GM18517 (cell line): ENCODE data around the gene CFAP46.
"Not testable (repeated sequence)": the region's sequence is repeated elsewhere in the genome, so short reads cannot be mapped to it uniquely, and the experiment has no call there.

Experiments used
- ATAC-seq: cut with Tn5 transposase; IDR thresholded peaks from one replicate; pipeline ENCODE4 v1.9.1; 2021; ENCODE audit warnings: mild to moderate bottlenecking, moderate library complexity; ENCODE audit not compliant: unreplicated experiment

The CFAP46 gene

GRCh38 chr10:132783165-132783939, 159.0 kb downstream of the CFAP46 start:
- ATAC-seq, result no peak

- ATAC-seq, result no peak
These were observed 160.8 kb downstream of the CFAP46 start for GRCh38 chr10:132781556-132781955.

DNA sequence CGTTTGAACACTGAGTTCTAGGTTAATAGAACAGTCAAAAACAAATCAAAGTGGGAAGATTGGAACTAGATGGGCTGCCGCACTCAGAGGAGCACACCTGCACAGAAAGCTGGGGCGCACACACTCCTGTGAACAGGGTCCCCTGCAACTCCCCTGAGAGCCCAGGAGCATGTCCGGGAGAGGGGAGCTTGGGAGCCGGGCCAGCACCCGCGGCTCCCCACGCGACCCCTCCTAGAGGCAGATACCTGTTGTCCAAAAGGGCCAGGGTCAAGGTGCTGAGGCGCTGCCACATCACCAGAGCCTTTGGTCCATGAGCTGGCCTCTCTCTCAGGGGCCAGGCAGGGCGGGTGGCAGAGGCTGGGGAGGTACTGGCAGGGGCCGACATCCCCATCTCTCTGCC, 162.0 kb downstream of the CFAP46 start:
- ATAC-seq, result no peak

DNA sequence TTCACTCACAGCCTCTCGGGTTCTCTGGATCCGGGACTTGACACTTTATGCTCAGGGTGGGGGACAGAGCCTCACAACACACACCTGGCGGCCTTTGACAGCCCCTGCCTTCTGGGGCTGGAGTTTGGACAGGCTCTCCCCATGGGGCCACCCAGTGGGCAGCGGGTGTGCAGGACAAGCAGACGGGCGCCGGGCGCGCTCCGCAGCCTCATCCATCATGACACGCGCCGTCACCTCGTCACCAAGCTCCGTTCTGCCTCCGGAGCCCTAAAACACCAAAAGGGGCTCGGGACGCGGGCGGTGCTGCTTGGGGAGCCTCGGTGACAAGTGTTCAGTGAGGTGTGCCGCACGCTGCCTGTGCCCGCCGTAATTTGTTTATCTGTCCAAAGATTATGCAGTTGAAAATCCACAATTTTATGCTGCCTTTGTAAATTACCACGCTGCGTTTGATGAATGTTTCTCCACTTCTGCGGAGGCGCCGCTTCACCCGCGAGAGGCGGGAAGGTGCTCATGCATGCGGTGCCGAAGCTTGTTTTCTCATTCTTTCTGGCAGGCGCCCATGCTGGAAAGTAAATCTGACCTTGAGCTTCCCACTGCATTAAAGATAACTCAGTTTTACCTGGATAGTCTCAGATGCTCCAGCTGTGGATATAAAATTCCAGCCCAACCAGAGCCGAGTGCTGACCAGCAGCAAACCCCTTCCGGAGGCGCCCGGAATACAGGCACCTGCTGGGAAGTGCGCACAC, 162.6 kb downstream of the CFAP46 start:
- ATAC-seq, result no peak

- ATAC-seq, result no peak
These were observed 164.9 kb downstream of the CFAP46 start for GRCh38 chr10:132777441-132777840.

GRCh38 chr10:132776821-132777220, 165.5 kb downstream of the CFAP46 start:
- ATAC-seq, result no peak

DNA sequence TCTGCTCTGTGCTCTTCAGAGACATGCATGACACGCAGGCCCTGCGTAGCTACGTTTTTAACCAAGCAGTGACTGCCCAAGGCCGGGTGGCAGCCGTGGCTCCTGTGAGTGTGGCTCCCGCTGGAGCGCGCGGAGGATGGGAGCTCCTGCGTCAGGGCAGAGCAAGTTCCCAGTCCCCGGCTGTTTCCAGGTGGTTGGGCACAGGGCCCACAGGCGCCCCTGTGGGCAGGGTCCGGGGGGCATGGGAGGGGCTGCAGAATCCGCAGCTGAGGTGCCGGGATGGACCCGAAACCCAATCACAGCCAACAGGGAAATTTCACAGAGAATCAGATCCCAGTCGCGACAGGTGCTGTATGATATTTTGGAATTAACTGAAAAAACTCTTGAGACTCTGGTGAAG, 166.2 kb downstream of the CFAP46 start:
- no peak for ATAC-seq

DNA sequence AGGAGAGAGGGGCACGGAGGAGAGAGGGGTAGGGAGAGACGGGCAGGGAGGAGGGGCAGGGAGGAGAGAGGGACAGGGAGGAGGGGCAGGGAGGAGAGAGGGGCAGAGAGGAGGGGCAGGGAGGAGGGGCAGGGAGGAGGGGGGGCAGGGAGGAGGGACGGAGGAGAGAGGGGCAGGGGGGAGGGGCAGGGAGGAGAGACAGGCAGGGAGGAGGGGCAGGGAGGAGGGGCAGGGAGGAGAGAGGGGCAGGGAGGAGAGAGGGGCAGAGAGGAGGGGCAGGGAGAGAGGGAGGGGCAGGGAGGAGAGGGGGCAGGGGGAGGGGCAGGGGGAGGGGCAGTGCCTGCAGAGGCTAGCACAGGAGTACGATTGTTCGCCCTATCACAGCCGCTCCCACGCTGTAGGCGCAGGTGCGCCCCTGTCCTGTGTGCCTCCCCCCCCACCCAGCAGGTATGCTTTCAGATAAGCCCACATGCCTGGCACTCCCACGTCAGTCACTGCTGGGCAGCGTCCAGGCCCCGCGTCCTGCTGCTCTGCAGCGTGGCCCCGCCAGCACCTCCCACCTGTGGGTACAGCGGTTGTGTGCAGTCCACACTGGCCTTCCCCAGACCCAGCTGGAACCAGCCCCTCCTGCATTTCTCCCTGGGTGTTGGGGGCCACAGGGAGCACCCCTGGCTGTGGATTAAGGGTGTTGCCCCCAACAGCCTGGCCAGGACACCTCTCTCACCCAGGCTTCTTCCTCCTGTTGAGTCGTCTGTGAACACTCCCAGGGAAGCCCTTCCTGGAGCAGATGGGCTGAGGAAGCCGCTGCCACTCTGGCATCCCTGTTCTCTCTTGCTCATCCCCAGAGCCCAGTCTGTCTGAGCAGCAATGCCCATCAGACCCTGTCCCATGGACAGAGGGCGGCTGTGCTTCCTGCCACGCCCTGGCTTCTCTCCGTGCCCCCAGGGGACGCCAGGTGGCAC, 167.2 kb downstream of the CFAP46 start:
- no peak for ATAC-seq

DNA sequence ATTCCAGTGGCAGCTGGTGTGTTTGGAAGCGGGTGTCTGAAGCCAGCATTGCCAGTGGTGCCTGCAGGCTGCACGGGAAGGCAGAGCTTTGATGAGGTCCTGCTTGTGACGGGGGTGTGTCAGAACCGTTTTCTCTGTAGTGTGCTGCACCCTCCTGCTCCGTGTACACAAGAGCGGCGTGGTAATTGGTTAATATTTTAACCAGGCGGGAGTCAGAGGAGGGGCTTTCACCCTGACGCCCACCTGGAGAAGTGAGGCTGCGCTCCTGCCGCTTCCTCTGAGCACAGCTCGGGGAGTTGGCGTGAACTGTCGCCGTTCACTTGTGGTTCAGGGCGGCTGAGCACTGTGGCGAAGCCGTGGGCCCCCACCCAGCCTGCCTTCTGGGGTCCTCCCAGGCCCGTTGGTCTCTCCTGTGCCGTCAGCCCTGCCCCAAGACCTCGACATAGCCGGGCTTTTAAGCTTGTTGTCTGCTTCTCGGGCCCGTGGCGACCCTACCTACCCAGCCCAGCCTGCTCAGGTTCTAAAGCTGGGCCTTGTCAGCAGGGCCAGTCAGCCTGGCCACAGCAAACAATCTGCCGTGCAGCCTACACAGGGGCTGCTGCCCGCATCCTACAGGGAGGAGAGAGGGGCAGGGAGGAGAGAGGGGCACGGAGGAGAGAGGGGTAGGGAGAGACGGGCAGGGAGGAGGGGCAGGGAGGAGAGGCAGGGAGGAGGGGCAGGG, 168.0 kb downstream of the CFAP46 start:
- no peak for ATAC-seq

DNA sequence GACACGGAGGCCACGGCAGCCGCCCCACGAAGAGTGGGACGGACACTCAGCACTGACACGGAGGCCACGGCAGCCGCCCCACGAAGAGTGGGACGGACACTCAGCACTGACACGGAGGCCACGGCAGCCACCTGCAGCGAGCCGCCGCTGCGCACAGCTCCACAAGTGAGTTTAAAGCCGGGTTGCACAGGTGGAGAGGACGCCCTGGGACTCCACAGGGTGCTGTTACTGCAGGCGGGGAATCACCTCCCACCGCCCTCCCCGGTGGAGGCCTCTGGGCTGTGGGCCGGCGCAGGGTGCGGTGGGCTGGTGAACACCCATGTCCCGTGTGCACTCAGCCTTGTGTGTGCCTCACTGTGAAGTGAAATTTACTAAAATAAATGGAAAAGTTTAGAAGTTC, 169.6 kb downstream of the CFAP46 start:
- not testable (repeated sequence) for ATAC-seq

DNA sequence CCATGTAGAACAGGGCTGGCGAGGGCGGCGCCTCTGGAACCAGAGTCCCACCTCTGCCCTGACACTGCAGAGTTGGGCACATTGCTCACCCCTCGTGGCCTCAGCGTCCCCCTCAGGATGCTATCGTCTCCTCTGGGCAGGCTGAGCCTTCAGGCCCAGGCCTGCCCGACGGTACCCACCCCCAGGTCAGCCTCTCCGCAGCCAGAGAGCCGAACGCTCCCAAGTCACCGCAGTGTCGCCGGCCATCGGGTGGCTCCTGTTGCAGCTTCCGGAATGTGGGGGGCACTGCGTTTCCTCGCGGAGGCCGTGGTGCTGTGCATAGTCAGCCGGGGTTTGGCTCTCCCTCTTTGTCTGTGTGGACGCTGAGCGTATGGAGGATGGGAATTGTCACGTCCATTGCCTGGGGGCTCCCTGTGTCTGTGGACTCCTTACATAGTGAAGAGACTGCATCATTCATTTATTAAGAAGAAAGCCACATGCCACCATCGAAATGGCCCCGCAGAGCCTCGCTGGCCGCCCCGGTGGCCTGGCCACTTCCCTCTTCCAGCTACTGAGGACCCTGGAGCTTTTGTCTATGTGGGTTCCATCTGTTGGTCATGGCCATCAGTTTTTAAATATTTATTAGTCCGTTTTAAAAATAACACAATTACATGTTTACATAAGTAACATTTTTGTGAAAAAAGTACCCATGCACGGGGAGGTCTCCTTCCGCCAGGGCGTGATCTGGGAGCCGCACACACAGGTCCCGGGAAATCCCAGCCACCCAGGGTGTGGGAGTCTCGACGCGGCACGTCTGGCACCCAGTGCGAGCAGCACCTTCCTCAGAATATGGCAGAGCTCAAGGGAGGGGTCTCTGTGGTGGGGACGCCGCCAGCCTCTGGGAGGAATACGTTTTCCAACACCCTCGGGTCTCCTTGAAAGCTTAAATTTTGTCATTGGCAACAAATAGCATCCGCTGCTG, 172.0 kb downstream of the CFAP46 start:
- ATAC-seq, result no peak

DNA sequence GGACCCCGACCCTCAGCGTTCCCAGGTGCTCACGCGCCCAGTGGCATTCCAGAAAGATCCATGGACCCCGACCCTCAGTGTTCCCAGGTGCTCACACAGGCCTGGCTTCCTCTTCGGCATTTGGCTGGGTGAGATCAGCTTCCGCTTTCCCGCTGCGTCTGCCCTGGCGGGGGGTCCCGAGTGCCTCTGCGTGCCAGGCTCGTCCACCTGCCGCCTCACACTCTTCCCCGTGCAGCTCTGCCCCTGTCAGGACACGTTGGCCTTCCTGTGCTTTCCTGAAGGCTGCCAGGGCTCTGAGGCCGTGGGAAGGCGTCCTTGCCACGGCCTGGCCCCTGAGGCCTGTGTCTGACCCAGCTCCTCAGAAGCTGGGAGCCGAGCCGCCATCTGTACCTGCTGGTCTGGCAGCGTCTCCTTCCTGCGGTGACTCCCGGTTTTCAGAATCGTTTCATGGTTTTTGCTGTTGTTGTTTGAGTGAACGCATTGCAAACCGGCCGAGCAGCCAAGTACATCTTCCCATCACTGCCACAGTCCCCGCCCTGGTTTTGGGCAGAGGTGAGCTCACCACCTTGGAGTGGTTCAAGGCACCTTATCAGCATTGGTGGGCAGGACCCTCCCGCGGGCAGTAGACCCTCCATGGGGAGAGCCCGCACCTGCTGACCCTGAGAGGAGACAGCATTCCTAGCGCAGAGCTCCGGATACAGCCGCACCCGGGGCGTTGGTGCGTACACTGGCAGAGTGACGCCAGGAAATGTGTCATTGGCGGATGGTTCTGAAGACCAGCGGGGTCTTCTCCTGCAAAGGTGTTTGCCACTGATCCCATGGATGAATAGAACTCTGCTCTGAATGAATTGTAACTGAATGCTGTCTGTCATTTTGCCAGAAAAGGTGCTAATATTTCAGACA, 173.8 kb downstream of the CFAP46 start:
- no peak for ATAC-seq

- no peak for ATAC-seq
These were observed 176.1 kb downstream of the CFAP46 start for GRCh38 chr10:132766291-132766690.

DNA sequence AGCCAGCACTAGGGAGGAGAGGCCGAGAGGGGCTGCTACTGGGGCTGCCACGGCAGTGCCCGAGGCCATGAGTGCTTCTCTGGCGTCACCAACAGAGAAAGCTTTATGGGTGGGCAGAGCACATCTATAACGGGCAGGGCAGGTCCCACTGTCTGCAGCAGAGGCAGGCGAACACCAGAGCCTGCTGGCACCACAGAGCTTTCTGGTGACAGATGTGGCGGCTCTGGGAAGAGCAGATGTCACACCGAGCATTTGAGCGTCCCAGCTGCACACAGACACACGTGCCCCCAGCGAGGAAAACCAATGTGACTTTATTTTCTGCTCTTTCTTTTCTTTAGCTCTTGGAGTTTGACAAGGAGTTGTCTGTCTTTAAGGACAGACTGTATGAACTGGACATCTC, 176.9 kb downstream of the CFAP46 start:
- no peak for ATAC-seq

DNA sequence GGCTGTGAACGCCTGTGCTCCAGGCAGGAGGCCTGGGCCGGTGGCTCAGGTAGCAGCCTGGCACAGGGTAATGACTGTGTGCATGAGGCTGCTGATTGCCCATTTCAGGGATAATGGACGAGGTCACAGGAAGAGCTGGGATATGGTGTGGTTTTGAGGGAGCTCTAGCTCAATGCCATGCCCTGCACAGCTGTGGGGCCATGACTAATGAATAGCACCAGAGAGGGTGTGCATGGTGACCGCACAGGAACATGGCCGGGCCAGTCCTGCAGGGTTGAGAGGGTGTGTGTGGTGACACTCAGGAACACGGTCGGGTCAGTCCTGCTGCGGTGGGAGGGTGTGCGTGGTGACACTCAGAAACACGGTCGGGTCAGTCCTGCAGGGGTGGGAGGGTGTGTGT, 178.3 kb downstream of the CFAP46 start:
- no peak for ATAC-seq

DNA sequence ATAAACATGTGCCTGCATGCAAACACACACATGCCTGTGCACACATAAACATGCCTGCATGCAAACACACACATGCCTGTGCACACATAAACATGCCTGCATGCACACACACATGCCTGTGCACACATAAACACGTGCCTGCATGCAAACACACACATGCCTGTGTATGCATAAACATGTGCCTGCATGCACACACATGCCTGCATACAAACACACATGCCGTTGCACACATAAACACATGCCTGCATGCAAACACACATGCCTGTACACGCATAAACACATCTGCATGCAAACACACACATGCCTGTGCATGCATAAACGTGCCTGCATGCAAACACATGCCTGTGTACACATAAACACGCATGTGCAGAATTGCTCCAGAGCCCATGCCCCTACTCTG, 178.8 kb downstream of the CFAP46 start:
- no peak for ATAC-seq

- no peak for ATAC-seq
These were observed 180.1 kb downstream of the CFAP46 start for GRCh38 chr10:132762267-132762666.

DNA sequence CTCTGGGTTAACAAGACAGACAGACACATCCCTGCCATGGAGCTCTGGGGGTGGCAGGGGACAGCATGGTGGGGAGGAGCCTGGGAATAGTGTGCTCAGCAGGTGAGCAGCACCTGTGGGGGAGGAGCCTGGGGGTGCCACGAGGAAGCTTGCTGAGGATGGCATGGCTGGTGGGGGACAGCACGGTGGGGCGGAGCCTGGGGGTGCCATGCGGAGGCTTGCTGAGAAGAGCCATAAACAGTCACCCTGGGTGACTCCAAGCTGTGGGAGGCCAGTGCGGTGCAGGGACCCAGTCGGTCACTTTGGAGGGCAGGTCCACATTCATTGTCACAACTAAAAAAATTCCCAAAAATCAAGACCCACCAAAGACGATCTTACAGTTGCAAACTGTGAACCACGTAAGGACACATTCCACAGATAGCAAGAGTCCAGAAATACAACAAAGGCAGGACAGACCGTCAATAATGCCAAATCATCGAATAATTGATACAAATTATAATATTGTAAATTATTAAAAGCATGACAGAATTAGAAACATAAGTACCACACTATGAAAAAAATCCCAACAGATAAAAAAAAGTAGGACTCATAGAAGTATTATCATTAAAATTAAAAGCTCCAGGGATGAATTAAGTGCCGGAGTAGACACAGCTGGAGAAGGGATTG, 180.8 kb downstream of the CFAP46 start:
- no peak for ATAC-seq
